Measurements from ENCODE around the gene SSBP3.
A peak's percentile ranks its signal among the peaks of the same experiment; 100 is the strongest.

The SSBP3 gene

DNA sequence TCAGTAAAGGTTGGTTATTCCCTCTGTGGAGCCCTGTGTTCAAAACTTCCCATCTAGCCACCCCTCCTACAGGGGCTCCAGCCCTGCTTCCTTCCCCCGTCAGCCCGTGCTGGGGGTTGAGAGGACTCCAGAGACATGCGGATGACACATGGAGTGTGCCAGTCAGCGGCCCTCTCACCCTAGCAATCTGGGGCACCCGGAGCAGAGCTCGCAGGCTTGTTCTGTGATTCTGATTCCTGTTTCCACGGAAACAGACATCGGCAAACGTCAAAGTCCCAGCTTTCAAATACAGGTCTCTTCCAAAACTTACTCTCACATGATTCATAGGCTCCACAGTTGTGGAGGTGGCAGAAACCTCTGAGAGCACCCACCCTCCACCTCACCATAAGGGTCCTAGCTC lies 9.8 kb upstream of the SSBP3 start:
- TF ChIP-seq FOXP2 (optimal IDR thresholded peaks at IDR 0.05; ENCODE audit: borderline replicate concordance, extremely low read depth, extremely low read length, insufficient read depth), result no peak
- no peak for TF ChIP-seq TAF1 (IDR thresholded peaks at IDR 0.05; ENCODE audit: borderline replicate concordance, insufficient read depth, low read length)
- TF ChIP-seq, protein P1, sequence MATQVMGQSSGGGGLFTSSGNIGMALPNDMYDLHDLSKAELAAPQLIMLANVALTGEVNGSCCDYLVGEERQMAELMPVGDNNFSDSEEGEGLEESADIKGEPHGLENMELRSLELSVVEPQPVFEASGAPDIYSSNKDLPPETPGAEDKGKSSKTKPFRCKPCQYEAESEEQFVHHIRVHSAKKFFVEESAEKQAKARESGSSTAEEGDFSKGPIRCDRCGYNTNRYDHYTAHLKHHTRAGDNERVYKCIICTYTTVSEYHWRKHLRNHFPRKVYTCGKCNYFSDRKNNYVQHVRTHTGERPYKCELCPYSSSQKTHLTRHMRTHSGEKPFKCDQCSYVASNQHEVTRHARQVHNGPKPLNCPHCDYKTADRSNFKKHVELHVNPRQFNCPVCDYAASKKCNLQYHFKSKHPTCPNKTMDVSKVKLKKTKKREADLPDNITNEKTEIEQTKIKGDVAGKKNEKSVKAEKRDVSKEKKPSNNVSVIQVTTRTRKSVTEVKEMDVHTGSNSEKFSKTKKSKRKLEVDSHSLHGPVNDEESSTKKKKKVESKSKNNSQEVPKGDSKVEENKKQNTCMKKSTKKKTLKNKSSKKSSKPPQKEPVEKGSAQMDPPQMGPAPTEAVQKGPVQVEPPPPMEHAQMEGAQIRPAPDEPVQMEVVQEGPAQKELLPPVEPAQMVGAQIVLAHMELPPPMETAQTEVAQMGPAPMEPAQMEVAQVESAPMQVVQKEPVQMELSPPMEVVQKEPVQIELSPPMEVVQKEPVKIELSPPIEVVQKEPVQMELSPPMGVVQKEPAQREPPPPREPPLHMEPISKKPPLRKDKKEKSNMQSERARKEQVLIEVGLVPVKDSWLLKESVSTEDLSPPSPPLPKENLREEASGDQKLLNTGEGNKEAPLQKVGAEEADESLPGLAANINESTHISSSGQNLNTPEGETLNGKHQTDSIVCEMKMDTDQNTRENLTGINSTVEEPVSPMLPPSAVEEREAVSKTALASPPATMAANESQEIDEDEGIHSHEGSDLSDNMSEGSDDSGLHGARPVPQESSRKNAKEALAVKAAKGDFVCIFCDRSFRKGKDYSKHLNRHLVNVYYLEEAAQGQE (IDR thresholded peaks at IDR 0.05; ENCODE audit: insufficient read depth in 1 of 2, low read depth in 2 of 2, low read length in 2 of 2), result no peak
- no peak for TF ChIP-seq POLR2AphosphoS5 (IDR thresholded peaks at IDR 0.05; ENCODE audit: low read depth, low read length)

DNA sequence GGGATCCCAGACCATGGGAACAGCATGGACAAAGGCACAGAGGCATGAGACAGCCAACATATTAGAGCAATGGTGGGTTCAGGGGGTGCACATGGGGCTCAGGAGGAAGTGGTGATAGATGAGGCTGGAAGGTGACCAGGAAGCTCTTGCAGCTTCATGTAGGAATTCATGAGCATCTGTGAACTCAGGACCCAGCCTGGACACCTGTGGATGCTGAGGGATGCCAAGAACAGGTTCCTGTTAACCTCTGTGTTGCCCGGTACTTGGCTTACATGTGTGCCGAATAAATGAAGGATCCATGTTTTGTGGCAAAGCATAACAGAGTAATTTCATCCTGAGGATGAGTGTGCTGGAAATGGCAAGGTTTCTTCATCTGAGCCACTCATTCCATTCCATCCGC lies 9.3 kb upstream of the SSBP3 start:
- TF ChIP-seq POLR2AphosphoS5 (IDR thresholded peaks at IDR 0.05; ENCODE audit: low read depth, low read length) (no peak), TAF1 (IDR thresholded peaks at IDR 0.05; ENCODE audit: borderline replicate concordance, insufficient read depth, low read length) (no peak), SIN3A (IDR thresholded peaks at IDR 0.05; ENCODE audit: borderline replicate concordance, insufficient read depth, low read length) (no peak), FOXP2 (optimal IDR thresholded peaks at IDR 0.05; ENCODE audit: borderline replicate concordance, extremely low read depth, extremely low read length, insufficient read depth) (no peak)
- TF ChIP-seq, protein P1 (IDR thresholded peaks at IDR 0.05; ENCODE audit: insufficient read depth in 1 of 2, low read depth in 2 of 2, low read length in 2 of 2), result no peak

DNA sequence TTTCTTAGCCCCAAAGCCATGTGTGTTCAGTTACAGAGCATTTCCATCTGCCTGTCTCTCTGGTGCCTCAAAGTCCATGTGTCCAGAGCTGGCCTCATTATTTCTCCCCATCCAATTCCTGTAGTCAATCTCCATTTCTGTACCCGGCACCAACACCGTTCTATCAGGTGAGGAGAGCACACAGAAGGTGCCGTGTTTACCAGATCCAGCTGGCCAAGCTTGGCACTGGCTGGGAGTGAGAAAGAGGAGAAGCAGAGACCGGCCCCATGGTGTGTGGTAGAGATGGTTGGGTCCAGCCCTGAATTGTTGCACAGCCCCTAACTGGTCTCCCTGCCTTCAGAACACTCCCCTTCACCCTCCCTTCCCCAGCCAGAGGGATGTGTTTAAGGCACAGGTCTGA lies 7.5 kb upstream of the SSBP3 start:
- no peak for TF ChIP-seq SIN3A (IDR thresholded peaks at IDR 0.05; ENCODE audit: borderline replicate concordance, insufficient read depth, low read length)
- TF ChIP-seq FOXP2 (optimal IDR thresholded peaks at IDR 0.05; ENCODE audit: borderline replicate concordance, extremely low read depth, extremely low read length, insufficient read depth), result no peak
- TF ChIP-seq, protein P1 (IDR thresholded peaks at IDR 0.05; ENCODE audit: insufficient read depth in 1 of 2, low read depth in 2 of 2, low read length in 2 of 2), result no peak
- no peak for TF ChIP-seq TAF1 (IDR thresholded peaks at IDR 0.05; ENCODE audit: borderline replicate concordance, insufficient read depth, low read length)
- no peak for TF ChIP-seq POLR2AphosphoS5 (IDR thresholded peaks at IDR 0.05; ENCODE audit: low read depth, low read length)

DNA sequence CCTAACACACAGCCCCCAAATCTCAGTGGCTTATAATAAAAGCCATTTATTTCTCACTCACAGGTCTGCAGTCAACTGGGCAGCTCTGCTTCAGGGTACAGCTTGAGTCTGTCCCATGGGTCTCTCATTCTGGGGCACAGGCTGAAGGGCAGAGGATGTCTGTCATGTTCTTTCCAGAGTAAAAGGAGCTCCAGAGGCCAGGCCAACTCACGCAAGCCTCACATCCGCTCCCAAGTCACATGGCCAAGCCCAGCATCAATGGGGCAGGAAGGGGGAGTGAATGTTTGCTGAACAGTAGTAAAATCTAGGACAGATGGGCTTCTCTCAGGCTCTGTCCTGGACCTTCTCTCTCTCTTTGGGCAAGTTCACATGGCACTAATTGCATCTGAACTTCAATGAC lies 7.1 kb upstream of the SSBP3 start:
- TF ChIP-seq TAF1 (IDR thresholded peaks at IDR 0.05; ENCODE audit: borderline replicate concordance, insufficient read depth, low read length) (peak; percentile 90; the same call in 1 of the 2 replicates), FOXP2 (optimal IDR thresholded peaks at IDR 0.05; ENCODE audit: borderline replicate concordance, extremely low read depth, extremely low read length, insufficient read depth) (no peak), SIN3A (IDR thresholded peaks at IDR 0.05; ENCODE audit: borderline replicate concordance, insufficient read depth, low read length) (0 out of 2 replicates have a peak, but pooled peaks have one; percentile 68), POLR2AphosphoS5 (IDR thresholded peaks at IDR 0.05; ENCODE audit: low read depth, low read length) (peak; percentile 91)
- TF ChIP-seq, protein P1 (IDR thresholded peaks at IDR 0.05; ENCODE audit: insufficient read depth in 1 of 2, low read depth in 2 of 2, low read length in 2 of 2), result peak in 1 of 2 experiments; percentile 60; a peak in 1 of 4 replicates

GRCh38 chr1:54410359-54410758 lies 4.2 kb upstream of the SSBP3 start:
- TF ChIP-seq, protein P1 (IDR thresholded peaks at IDR 0.05; ENCODE audit: insufficient read depth in 1 of 2, low read depth in 2 of 2, low read length in 2 of 2), result no peak
- TF ChIP-seq POLR2AphosphoS5 (IDR thresholded peaks at IDR 0.05; ENCODE audit: low read depth, low read length), result no peak
- TF ChIP-seq SIN3A (IDR thresholded peaks at IDR 0.05; ENCODE audit: borderline replicate concordance, insufficient read depth, low read length), result no peak
- no peak for TF ChIP-seq TAF1 (IDR thresholded peaks at IDR 0.05; ENCODE audit: borderline replicate concordance, insufficient read depth, low read length)
- no peak for TF ChIP-seq FOXP2 (optimal IDR thresholded peaks at IDR 0.05; ENCODE audit: borderline replicate concordance, extremely low read depth, extremely low read length, insufficient read depth)

Measured in PFSK-1 (cell line).